Amygdala (tissue), 56 donors: ENCODE results near the gene HOXA3.
A peak's percentile ranks its signal among the peaks of the same experiment; 100 is the strongest.

ENCODE experiments used
- DNase-seq, 56 donors: peaks; one replicate each; lab custom pipeline; 2025; lab: John Stamatoyannopoulos, UW

Gene HOXA3

DNA sequence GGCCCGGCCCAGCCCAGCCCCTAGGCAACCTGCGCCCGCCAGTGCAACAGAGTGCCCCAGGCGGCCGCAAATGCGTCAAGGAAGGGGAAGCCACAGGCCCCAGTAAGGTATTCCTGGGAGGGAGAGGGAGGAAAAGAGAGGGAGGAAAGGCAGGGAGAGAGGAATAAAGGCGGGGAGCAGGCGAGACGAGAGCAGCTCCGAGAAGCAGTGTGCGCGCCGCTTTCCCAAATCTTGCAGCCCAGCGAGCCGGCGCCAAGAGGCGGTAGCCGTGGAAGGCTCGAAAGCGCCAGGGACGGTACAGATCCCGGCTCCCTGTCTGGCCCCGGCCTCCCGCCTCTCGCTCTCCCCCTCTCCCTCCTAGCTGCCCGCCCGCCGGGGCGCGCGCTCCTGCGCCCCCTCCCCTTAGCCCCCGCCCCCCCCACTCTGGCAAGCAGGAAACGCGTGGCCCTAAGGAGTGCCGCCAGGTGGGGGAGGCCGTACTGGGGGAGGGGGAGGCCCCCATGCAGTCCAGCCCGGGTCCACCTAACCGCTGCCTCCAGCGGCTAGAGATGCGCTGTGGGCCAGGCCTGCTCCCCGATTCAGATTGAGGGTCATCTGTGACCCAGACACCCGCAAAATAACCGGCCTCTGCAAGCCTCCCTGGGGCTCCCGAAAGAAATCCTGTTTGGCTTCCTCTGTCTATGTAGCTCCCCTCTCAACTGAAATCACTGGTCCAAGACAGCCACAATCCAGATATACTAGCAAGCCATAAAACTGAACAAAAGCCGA is 17.5 kb upstream of the HOXA3 start:
- DNase-seq: no peak

DNA sequence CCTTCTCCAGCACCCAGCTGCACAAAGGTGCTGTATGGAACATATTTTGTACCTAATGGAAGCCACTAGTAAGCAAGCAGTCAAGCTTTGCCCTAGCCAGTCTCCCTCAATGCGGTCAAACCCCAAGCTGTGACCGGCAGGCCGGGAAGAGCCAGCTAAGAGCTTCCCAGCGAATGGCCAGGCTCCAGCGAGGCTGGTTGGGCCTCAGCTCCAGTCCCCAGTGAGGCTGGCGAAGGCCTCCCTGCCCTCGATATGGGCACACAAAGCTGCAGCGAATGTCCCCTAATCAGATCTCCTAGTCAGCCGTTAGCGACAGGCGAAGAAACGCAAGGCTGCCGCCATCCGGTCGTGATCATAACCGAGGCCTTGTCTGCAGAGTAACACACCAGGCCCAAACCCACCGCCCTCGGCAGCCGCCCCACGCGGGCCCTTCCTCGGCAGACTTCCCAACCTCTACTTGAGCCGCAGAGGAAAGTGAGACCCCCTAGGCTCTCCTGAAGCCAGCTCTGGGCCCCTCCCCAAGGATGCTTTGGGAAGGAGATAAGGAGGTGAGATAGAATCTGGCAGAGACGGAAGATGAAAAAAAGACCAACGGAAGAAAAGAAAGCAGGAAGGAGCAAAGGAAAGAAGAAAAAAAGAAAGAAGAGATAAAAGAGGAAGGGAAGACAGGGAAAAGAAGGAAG is 16.0 kb upstream of the HOXA3 start:
- DNase-seq: no peak

GRCh38 chr7:27167916-27168264 is 15.5 kb upstream of the HOXA3 start:
- no peak for DNase-seq

- DNase-seq: no peak
Measured at GRCh38 chr7:27166531-27167505, 14.4 kb upstream of the HOXA3 start.

- no peak for DNase-seq
Measured at GRCh38 chr7:27165996-27166530, 13.7 kb upstream of the HOXA3 start.

DNA sequence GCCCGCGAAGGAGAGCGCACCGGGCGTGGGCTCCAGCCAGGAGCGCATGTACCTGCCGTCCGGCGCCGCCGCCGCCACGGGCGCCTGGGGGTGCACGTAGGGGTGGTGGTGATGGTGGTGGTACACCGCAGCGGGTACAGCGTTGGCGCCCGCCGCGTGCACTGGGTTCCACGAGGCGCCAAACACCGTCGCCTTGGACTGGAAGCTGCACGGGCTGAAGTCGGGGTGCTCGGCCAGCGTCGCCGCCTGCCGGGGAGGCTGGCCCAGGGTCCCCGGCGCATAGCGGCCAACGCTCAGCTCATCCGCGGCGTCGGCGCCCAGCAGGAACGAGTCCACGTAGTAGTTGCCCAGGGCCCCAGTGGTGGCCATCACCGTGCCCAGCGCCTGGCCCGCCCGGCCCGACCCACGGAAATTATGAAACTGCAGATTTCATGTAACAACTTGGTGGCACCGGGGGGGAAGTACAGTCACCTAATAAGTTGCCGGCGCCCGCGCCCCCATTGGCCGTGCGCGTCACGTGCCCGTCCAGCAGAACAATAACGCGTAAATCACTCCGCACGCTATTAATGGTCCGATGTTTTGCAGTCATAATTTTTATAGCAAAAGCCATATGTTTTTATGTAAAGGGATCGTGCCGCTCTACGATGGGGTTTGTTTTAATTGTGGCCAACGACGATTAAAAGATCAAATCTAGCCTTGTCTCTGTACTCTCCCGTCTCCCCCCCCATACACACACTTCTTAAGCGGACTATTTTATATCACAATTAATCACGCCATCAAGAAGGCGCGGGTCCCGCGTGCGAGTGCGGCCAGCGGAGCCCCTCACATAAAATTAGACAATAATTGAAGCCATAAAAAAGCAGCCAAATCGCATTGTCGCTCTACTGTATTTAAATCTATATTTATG is 13.0 kb upstream of the HOXA3 start, which contains the start of gene HOXA9:
HOXA9 (minus strand) TSS at position 449 of the 907 bp plus-strand sequence; CDS start at position 369, 80 bp downstream.
- DNase-seq: no peak

DNA sequence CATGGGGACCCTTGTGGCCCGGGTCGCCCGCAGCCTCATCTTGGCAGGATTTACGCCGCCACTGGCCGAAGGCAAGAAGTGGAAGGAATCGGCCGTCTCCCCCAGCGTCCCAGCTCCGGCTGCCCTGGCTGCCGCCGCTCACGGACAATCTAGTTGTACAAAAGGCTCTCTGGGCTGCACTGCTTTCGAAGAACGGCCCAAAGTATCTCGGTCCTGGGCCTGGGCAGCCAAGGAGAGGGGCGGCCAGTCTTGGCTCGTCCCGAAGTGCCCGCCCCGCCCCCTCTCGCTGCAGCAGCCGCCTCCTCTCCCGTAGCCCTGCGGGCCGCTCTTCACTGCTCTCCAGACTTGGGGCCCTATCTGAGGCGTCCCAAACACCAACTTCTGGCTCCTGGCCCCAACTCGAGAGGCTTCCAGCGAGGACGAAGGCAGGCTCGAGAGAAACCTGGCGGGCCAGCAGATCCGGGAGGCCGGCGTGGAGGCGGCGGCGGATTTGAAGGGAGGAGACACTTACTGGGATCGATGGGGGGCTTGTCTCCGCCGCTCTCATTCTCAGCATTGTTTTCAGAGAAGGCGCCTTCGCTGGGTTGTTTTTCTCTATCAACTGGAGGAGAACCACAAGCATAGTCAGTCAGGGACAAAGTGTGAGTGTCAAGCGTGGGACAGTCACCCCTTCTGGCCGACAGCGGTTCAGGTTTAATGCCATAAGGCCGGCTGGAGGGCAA is 12.1 kb upstream of the HOXA3 start:
- DNase-seq: no peak

DNA sequence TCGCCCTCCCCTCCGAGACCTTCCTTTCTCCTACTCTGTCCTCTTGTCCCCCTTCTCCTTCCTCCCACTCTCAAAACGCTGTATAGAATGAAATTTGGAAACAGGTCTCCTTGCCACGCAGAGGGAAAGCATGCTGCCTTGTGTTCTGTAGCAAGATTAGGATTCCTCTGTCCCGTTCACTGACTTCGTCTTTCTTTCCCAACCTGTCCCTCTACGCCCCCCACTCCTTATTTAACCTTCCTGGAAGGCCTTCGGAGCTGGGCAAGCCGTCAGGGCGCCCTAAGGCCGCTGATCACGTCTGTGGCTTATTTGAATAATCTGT is 11.6 kb upstream of the HOXA3 start:
- DNase-seq: no peak

- no peak for DNase-seq
Measured at GRCh38 chr7:27163288-27164044, 11.1 kb upstream of the HOXA3 start.

DNA sequence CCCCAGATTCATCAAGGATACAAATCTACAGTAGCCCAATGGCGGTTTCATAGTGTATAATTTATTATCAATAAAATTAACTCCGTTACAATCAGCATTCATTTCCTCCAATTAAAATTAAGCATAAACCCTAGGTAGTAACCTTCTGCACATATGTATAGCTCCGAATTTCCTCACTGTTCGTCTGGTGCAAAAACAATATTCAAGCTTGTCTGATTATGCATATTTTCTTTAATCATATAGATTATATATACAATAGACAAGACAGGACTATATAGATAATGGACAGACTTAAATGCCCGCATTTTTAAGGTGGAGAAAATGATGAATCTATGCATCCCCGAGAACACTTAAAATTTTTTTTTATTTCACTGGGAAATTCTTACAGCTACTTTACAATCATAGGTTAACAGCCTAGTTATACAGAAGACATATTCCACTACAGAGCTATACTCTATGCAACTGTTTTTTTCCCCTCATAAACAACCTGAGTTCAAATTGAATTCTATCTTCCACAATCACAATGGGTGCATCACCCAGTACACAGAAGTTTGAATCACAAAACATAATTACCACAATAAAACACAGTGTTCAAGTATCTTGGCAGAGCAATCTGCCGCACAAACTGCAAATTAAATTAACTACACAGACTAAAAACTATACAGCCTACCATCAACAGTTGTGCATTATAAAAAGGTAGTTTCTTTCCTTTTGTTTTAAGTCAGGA is 10.3 kb upstream of the HOXA3 start:
- no peak for DNase-seq

DNA sequence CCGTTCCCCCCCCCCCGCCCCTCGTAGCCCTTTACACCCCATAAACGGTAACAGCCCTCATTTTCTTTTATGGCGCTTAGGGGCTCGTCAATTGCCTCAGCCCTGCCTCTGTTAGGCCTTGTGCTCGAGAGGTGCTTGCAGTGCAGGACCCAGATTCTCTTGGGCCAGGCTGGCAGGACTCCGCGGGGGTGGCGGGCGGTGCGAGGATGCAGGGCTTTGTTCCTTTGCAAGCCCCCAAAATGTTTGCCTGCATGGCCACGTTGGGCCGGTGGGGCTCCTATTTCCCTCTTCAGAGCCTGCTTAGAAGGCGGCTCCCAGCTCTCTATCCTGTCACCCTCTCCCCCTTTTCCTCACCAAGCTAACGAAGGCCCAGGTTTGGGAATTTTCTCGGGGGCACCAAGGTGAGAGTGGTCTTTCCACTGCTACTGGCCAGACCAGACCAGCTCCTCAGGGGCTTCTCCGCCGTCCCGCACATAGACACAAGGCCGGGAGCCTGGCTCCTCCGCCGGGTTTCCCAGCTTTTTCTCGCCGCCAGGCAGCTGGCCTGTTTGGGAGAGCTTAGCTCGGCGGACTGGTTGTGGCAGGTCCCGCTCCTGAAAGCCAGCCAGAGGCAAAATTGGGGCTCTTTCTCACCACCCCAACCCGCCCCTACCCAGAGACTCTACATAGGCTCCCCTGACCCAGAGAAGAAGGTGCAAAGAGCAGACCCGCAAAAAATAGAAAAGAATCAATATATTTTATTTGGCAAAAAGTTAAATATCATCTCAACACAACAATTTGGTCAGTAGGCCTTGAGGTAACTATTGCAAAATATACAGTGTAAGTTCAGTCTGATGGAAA is 9.6 kb upstream of the HOXA3 start:
- DNase-seq: no peak

GRCh38 chr7:27161214-27161720 is 8.9 kb upstream of the HOXA3 start:
- peak in 4 of 56 donors; percentile 14 to 32 (median 24) for DNase-seq

- DNase-seq: peak; percentile 11 to 85 (median 64)
Measured at GRCh38 chr7:27160546-27161213, 8.3 kb upstream of the HOXA3 start.

DNA sequence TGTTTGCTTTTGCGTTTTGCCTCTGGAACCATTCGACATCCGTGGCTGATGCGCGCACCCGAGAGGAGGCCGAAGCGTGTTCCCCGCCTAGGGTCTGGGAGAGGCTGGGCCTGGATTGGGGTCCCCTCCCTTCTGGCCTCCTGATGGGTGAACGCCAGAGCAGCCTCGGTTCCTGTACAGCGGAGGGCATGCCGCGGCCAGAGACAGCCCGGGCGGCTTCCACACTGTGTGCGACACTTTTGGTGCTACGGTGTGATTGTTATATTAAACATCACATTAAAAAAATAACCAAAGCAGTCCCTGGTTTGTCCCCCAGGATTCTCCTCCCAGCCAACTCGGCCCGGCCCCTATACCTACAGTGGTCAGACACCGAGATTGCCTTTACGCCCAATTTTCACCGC is 7.8 kb upstream of the HOXA3 start:
- DNase-seq: no peak

DNA sequence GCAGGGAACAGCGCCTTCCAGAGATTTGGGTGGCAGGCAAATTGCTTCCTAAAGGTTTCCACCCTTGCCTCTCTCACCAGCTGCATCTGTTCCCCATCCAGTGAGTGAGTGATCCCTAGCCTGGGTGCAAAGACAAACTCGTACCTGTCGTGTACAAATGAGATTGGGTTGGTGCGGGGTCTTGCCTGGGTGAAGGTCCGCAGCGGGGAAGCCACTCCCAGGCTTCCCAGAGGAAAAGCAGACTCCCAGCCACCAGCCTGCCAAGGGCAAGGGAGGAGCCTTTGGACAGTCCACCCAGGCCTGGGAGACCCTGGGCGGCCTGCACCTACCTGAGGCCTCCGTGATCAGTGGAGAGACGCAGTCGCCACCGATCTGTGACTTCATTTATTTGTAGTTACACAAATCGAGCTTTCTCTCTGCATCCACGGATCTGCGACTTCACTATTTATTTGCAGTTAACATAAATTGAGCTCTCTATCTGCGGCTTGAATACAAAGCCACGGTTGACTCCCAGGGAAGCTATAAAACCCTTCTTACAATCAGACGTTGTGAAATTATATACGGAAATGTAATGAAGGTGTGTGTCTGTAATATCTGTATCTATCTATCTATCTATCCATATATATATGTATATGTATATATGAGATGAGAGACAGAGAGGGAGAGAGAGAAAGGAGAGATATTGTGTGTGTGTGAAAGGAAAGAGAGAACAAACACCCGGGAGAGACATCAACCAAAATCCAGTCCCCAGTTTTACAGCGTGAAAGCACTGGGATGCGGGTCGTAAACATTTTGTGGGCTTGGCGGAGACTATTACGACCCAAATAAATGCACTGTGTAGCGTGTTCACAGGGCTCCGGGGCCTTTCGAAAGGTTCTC is 7.1 kb upstream of the HOXA3 start:
- no peak for DNase-seq
